Progenitor cell of endocrine pancreas (in vitro differentiated cells): Measurements from ENCODE around the gene DIPK1A. TPM values are rescaled to one million over a fixed set of nuclear protein-coding genes. Genes with fewer than 3 reads are reported as not detected.

ENCODE experiments used
- DNase-seq: peaks from one replicate; pipeline ENCODE4 v3.0.0; 2021; ENCODE audit warnings: low spot score; ENCODE audit not compliant: unreplicated experiment
- H3K27ac Mint-ChIP-seq: 2 replicates; pipeline ENCODE4 v1.8.0; 2021; ENCODE audit warnings: mild to moderate bottlenecking, moderate library complexity, mixed read lengths
- H3K27me3 Mint-ChIP-seq: 2 replicates; pipeline ENCODE4 v1.8.0; 2021; ENCODE audit warnings: mixed read lengths
- H3K36me3 Mint-ChIP-seq: 2 replicates; pipeline ENCODE4 v1.8.0; 2022; ENCODE audit warnings: mixed read lengths; ENCODE audit not compliant: insufficient read depth
- H3K4me1 Mint-ChIP-seq: 2 replicates; pipeline ENCODE4 v1.8.0; 2021; ENCODE audit warnings: low read depth, mixed read lengths
- H3K4me3 Mint-ChIP-seq: 2 replicates; pipeline ENCODE4 v1.8.0; 2021; ENCODE audit warnings: low read depth, mild to moderate bottlenecking, moderate library complexity, mixed read lengths
- H3K9me3 Mint-ChIP-seq: 2 replicates; pipeline ENCODE4 v1.8.0; 2021; ENCODE audit warnings: low read depth, mixed read lengths
- CTCF ChIP-seq: fragments of 200-600 bp; sonication (generic); IDR thresholded peaks from one replicate; pipeline ENCODE4 v1.5.0; 2021; ENCODE audit warnings: antibody characterized with exemption, mild to moderate bottlenecking; ENCODE audit not compliant: unreplicated experiment
- total RNA-seq: library from RNA; stranded (reverse); gene quantifications from 2 replicates; pipeline ENCODE4 v1.2.1, GENCODE V29; 2021

The DIPK1A gene
- total RNA-seq, 1 donor from 2014 or later, result 6.9 TPM

DNA sequence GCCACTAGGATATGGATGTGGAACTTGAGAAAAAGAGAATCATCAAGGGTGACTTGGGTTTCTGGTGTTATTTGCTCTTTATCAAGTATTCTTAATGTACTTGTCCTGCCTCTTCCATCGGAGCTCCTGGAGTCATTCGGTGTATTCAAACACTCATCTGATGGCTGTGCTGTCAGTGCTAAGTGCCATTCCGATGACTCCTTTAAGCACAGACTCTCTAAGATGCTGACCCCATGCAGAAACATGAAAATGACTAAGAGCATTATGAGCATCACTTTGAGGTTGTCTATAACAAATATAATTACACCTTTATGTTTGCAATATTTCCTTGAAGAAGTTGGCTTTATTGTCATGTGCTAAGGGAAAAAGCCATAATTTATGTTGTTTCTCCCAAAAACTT lies 140.7 kb downstream of the DIPK1A start:
- DNase-seq, result no peak
- Mint-ChIP-seq H3K4me1 (peaks cover 29% of the 10 kb centered on the region), H3K27ac (no peak overlapping the region), H3K4me3 (no peak overlapping the region), H3K9me3 (no peaks in the 10 kb centered on the region), H3K36me3 (no peaks in the 10 kb centered on the region), H3K27me3 (no peaks in the 10 kb centered on the region)
- no peak for TF ChIP-seq CTCF

GRCh38 chr1:92820024-92820423 lies 141.2 kb downstream of the DIPK1A start:
- DNase-seq, result no peak
- H3K9me3 Mint-ChIP-seq, result no peaks in the 10 kb centered on the region
- no peaks in the 10 kb centered on the region for H3K36me3 Mint-ChIP-seq
- TF ChIP-seq CTCF, result no peak
- H3K4me1 Mint-ChIP-seq, result peaks cover 29% of the 10 kb centered on the region
- no peak overlapping the region for H3K4me3 Mint-ChIP-seq
- no peak overlapping the region for H3K27ac Mint-ChIP-seq
- H3K27me3 Mint-ChIP-seq, result no peaks in the 10 kb centered on the region

GRCh38 chr1:92817986-92818764 lies 143.1 kb downstream of the DIPK1A start:
- no peak for DNase-seq
- no peaks in the 10 kb centered on the region for H3K36me3 Mint-ChIP-seq
- peaks cover 24% of the 10 kb centered on the region for H3K4me1 Mint-ChIP-seq
- TF ChIP-seq CTCF, result peak; percentile 54
- no peaks in the 10 kb centered on the region for H3K9me3 Mint-ChIP-seq
- no peak overlapping the region for H3K4me3 Mint-ChIP-seq
- peak overlapping the region; percentile 71 for H3K27ac Mint-ChIP-seq
- H3K27me3 Mint-ChIP-seq, result no peaks in the 10 kb centered on the region

DNA sequence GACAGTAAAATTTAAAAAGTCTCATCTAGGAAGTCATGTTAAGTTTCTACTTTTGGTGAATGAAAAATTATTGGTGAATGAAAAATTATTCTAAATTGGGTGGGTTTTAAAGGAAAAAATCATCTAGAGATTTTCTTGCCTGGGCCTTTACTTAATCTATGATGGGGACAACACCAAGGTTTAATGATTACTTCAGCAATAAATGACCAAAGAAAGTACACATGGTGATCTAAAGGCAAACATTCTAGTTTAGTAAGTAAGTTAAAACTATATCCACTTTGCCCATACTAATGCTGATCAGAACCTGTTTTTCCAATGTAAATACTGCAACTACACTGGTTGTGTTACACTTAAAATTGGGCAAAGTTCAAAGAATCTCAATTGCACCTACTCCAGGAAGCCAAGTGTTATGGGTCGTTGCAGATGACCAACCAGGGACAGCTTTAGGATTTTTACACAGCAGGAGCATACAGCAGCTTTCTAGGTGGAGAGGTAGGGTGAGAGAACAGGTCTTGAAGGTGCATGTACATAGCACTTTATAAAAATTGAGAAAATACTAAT lies 144.0 kb downstream of the DIPK1A start:
- DNase-seq, result no peak
- H3K27me3 Mint-ChIP-seq, result no peaks in the 10 kb centered on the region
- peak overlapping the region; percentile 7 for H3K27ac Mint-ChIP-seq
- TF ChIP-seq CTCF, result no peak
- no peaks in the 10 kb centered on the region for H3K9me3 Mint-ChIP-seq
- H3K4me3 Mint-ChIP-seq, result peak overlapping the region; percentile 3
- peaks cover 20% of the 10 kb centered on the region for H3K4me1 Mint-ChIP-seq
- no peaks in the 10 kb centered on the region for H3K36me3 Mint-ChIP-seq

DNA sequence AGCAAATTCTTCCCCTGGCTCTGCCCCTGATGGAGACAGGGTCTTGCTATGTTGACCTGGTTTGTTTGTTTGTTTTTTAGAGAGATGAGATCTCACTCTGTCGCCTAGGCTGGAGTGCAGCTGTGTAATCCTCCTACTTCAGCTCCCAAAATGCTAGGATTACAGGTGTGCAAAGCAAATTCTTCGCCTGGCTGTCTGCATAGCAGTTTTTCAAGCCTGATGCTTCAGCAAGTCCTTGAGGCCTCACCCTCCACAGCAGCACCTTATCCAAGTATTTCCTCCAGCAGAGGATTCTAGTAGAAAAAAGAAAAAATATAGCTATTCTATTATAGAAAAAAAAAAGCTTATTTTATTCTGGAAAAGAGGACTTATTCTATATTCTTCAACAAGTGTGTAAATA lies 144.5 kb downstream of the DIPK1A start:
- Mint-ChIP-seq H3K27ac (peak overlapping the region; percentile 81), H3K4me3 (no peak overlapping the region), H3K4me1 (peaks cover 20% of the 10 kb centered on the region), H3K36me3 (no peaks in the 10 kb centered on the region), H3K27me3 (no peaks in the 10 kb centered on the region), H3K9me3 (no peaks in the 10 kb centered on the region)
- TF ChIP-seq CTCF, result no peak
- no peak for DNase-seq
